Stomach (tissue), 4 donors: ENCODE measurements around the gene PCDHGA7.

Experiments used
- CTCF ChIP-seq, 7 experiments: fragments of 450-650 bp in 4 of 7; fragments of 200-600 bp in 3 of 7; sonication (generic) in 3 of 7; IDR thresholded peaks; one replicate each; pipeline ENCODE4 v1.5.1; 2016 to 2019; ENCODE audit warnings: antibody characterized with exemption in 7 of 7, control low read depth in 2 of 7, mild to moderate bottlenecking in 1 of 7
- POLR2A ChIP-seq, 4 donors: fragments of 450-650 bp; IDR thresholded peaks; one replicate each; pipeline ENCODE4 v1.6.1; 2016; ENCODE audit warnings: antibody characterized with exemption in 4 of 4, control low read depth in 2 of 4, mild to moderate bottlenecking in 1 of 4, moderate library complexity in 1 of 4
- POLR2AphosphoS5 ChIP-seq, 3 donors: sonication (generic); formaldehyde crosslinking; IDR thresholded peaks; one replicate each; pipeline ENCODE4 v1.6.1; 2016; ENCODE audit warnings: antibody characterized with exemption in 3 of 3

GRCh38 chr5:141389153-141390042 lies 6.9 kb downstream of the PCDHGA7 start:
- TF ChIP-seq POLR2A (IDR thresholded peaks at IDR 0.05) = no peak
- no peak for TF ChIP-seq POLR2AphosphoS5 (IDR thresholded peaks at IDR 0.05)
- TF ChIP-seq CTCF (IDR thresholded peaks at IDR 0.05) = no peak
